GM04503 (cell line): ENCODE results near the gene RALY.
"Not testable (repeated sequence)": the region's sequence is repeated elsewhere in the genome, so short reads cannot be mapped to it uniquely, and the experiment has no call there.

Source experiments
- DNase-seq: peaks from one replicate; pipeline ENCODE4 v3.0.0-alpha.2; 2012; ENCODE audit warnings: low read depth

Gene RALY

GRCh38 chr20:34015401-34016335 is 22.0 kb downstream of the RALY start:
- DNase-seq: no peak

GRCh38 chr20:34016736-34017135 is 23.0 kb downstream of the RALY start:
- DNase-seq: no peak

- peak; percentile 68 for DNase-seq
These were observed 23.9 kb downstream of the RALY start for GRCh38 chr20:34017610-34018009.

- no peak for DNase-seq
These were observed 24.5 kb downstream of the RALY start for GRCh38 chr20:34018166-34018565.

- no peak for DNase-seq
These were observed 28.6 kb downstream of the RALY start for GRCh38 chr20:34022151-34022838.

GRCh38 chr20:34022839-34023234 is 29.1 kb downstream of the RALY start:
- DNase-seq: no peak

GRCh38 chr20:34023937-34024722 is 30.4 kb downstream of the RALY start:
- DNase-seq: no peak

- DNase-seq: no peak
These were observed 31.1 kb downstream of the RALY start for GRCh38 chr20:34024723-34025351.

GRCh38 chr20:34028013-34028412 is 34.3 kb downstream of the RALY start:
- not testable (repeated sequence) for DNase-seq

- DNase-seq: no peak
These were observed 35.7 kb downstream of the RALY start for GRCh38 chr20:34029415-34029814.

- no peak for DNase-seq
These were observed 36.7 kb downstream of the RALY start for GRCh38 chr20:34030456-34030855.

GRCh38 chr20:34033903-34034302 is 40.2 kb downstream of the RALY start:
- no peak for DNase-seq

GRCh38 chr20:34037121-34037520 is 43.4 kb downstream of the RALY start:
- DNase-seq: no peak

- no peak for DNase-seq
These were observed 44.1 kb downstream of the RALY start for GRCh38 chr20:34037767-34038166.

GRCh38 chr20:34040300-34040995 is 46.7 kb downstream of the RALY start:
- DNase-seq: no peak

GRCh38 chr20:34041226-34041625 is 47.5 kb downstream of the RALY start:
- no peak for DNase-seq

- DNase-seq: no peak
These were observed 48.6 kb downstream of the RALY start for GRCh38 chr20:34042262-34042661.

- no peak for DNase-seq
These were observed 49.3 kb downstream of the RALY start for GRCh38 chr20:34043025-34043424.

- DNase-seq: no peak
These were observed 51.6 kb downstream of the RALY start for GRCh38 chr20:34045294-34045693.

GRCh38 chr20:34045930-34046725 is 52.4 kb downstream of the RALY start:
- DNase-seq: no peak
